HL-60 (cell line): Measurements from ENCODE around the gene JAG1.

Experiments used
- DNase-seq, 2 experiments: peaks; one replicate each; pipeline ENCODE4 v3.0.0-alpha.2; 2010 to 2020; ENCODE audit warnings: low read depth in 1 of 2, low spot score in 1 of 2
- H3K27ac ChIP-seq: fragments of 250-450 bp; sonication (Bioruptor Pico); replicated peaks from 2 replicates; pipeline ENCODE4 v1.5.1; 2020; ENCODE audit warnings: mild to moderate bottlenecking, moderate library complexity
- H3K27me3 ChIP-seq: fragments of 250-450 bp; sonication (Bioruptor Pico); 2 replicates; pipeline ENCODE4 v1.5.1; 2021; ENCODE audit warnings: mild to moderate bottlenecking, moderate library complexity; ENCODE audit not compliant: insufficient read depth, poor library complexity, severe bottlenecking
- H3K4me3 ChIP-seq: replicated peaks from 2 replicates; pipeline ENCODE4 v1.5.1; 2011; ENCODE audit warnings: mild to moderate bottlenecking, control low read depth, low read length; ENCODE audit not compliant: insufficient read depth
- CTCF ChIP-seq: IDR thresholded peaks from one replicate; pipeline ENCODE4 v1.5.1; 2011; ENCODE audit warnings: low read length, control low read depth, inconsistent platforms; ENCODE audit not compliant: insufficient read depth
- GABPA ChIP-seq: IDR thresholded peaks from 2 replicates; pipeline ENCODE4 v1.6.1; 2012; ENCODE audit warnings: low read depth
- POLR2AphosphoS5 ChIP-seq: IDR thresholded peaks from 2 replicates; pipeline ENCODE4 v1.6.1; 2012; ENCODE audit warnings: low read depth
- REST ChIP-seq: IDR thresholded peaks from 2 replicates; pipeline ENCODE4 v1.6.1; 2012; ENCODE audit warnings: low read depth; ENCODE audit not compliant: insufficient replicate concordance
- SPI1 ChIP-seq: IDR thresholded peaks from 2 replicates; pipeline ENCODE4 v1.6.1; 2012; ENCODE audit warnings: low read depth, mild to moderate bottlenecking, borderline replicate concordance

The JAG1 gene

GRCh38 chr20:10719740-10720385, 46.1 kb upstream of the JAG1 start:
- Histone ChIP-seq H3K27ac (no peak overlapping the region), H3K27me3 (no peaks in the 10 kb centered on the region), H3K4me3 (no peak overlapping the region)
- TF ChIP-seq CTCF (no peak), GABPA (no peak), SPI1 (no peak), POLR2AphosphoS5 (no peak), REST (no peak)
- no peak for DNase-seq

GRCh38 chr20:10718661-10719060, 44.9 kb upstream of the JAG1 start:
- no peak overlapping the region for H3K4me3 ChIP-seq
- no peak for TF ChIP-seq GABPA
- TF ChIP-seq CTCF: no peak
- no peak for TF ChIP-seq SPI1
- TF ChIP-seq POLR2AphosphoS5: no peak
- TF ChIP-seq REST: no peak
- no peak for DNase-seq
- no peaks in the 10 kb centered on the region for H3K27me3 ChIP-seq
- H3K27ac ChIP-seq: no peak overlapping the region

GRCh38 chr20:10716855-10717254, 43.1 kb upstream of the JAG1 start:
- TF ChIP-seq CTCF (no peak), POLR2AphosphoS5 (no peak), SPI1 (no peak), GABPA (no peak), REST (no peak)
- no peak overlapping the region for H3K27ac ChIP-seq
- H3K27me3 ChIP-seq: no peaks in the 10 kb centered on the region
- H3K4me3 ChIP-seq: no peak overlapping the region
- DNase-seq: no peak
